Melanocyte of skin (primary cell): ENCODE results near the gene LRRC74B. TPM values are rescaled to one million over a fixed set of nuclear protein-coding genes. Genes with fewer than 3 reads are reported as not detected.

ENCODE experiments used
- small RNA-seq, 2 donors: library from RNA; depleted of rRNA; stranded (forward); fragments of <200 nt; gene quantifications; one replicate each; pipeline ENCODE3, GENCODE V24; 2012
- total RNA-seq, 2 donors: library from RNA; depleted of rRNA; stranded (reverse); fragments of >200 nt; gene quantifications; 2 replicates each; pipeline ENCODE4 v1.2.3, GENCODE V29; 2012

The LRRC74B gene
- under 1 TPM in 1 of 2 donors, not detected in 1; under 0.01 TPM for total RNA-seq

GRCh38 chr22:21045585-21046294 lies at the start of gene LRRC74B:
LRRC74B (plus strand) TSS chr22:21045946; CDS start chr22:21045987, 41 bp downstream.

GRCh38 chr22:21001601-21002325 lies 44.0 kb upstream of the LRRC74B start, which contains the start of gene THAP7:
THAP7 (minus strand) TSS chr22:21002118; CDS start chr22:21001911, 207 bp downstream.

GRCh38 chr22:21014726-21015465 lies 30.9 kb upstream of the LRRC74B start, which contains the start of gene P2RX6:
P2RX6 (plus strand) TSS chr22:21015165; CDS start chr22:21015175, 10 bp downstream.

GRCh38 chr22:21032037-21032867 lies 13.5 kb upstream of the LRRC74B start, which contains the start of gene SLC7A4:
SLC7A4 (minus strand) TSS chr22:21032561; CDS start chr22:21031812, 749 bp downstream.

Small RNAs within 50 kb of the gene (small RNA-seq; reads per million reads assigned to genes)
- gene MIR649, result 0 reads per million in 2 donors

Other genes with a start within 250 kb of the LRRC74B start
- gene PI4KA, start 187.1 kb upstream of the LRRC74B start, total RNA-seq, result 10 to 100 TPM; 54.9 to 56.1 TPM
- 10 to 100 TPM; 12.4 to 14.7 TPM for gene SNAP29, start 186.9 kb upstream of the LRRC74B start, total RNA-seq
- 10 to 100 TPM; 30.3 to 47.6 TPM for gene CRKL, start 128.5 kb upstream of the LRRC74B start, total RNA-seq
- gene AIFM3, start 78.7 kb upstream of the LRRC74B start, total RNA-seq, result 1 to 10 TPM; 1.7 to 2.3 TPM
- gene LZTR1, start 63.6 kb upstream of the LRRC74B start, total RNA-seq, result 10 to 100 TPM; 47.0 to 63.3 TPM
- 10 to 100 TPM; 31.0 to 32.6 TPM for gene THAP7, start 43.8 kb upstream of the LRRC74B start, total RNA-seq
- gene P2RX6, start 30.8 kb upstream of the LRRC74B start, total RNA-seq, result 1 to 10 TPM; 3.7 to 3.8 TPM
- gene SLC7A4, start 13.4 kb upstream of the LRRC74B start, total RNA-seq, result 1 to 10 TPM; 2.8 to 4.3 TPM